HCT116 (cell line): ENCODE results near the gene USP24. TPM values are rescaled to one million over a fixed set of nuclear protein-coding genes. Genes with fewer than 3 reads are reported as not detected.

Experiments
- ATAC-seq: fragments of 200-7000 bp; cut with Tn5 transposase; 2 replicates; pipeline ENCODE4 v1.9.1; 2020; ENCODE audit warnings: mild to moderate bottlenecking, moderate library complexity
- BruUV-seq: library from RNA; stranded (reverse); fragments of 400-500 nt; replicated peaks from 2 replicates; lab custom pipeline; 2021; lab: Mats Ljungman, UMichigan
- CTCF ChIA-PET: fragments of 300-600 bp; sonication (Branson Sonifier 250); formaldehyde crosslinking; loops from one replicate; lab custom pipeline; 2021; ENCODE audit warnings: antibody characterized with exemption; lab: Charles Lee
- POLR2A ChIA-PET: fragments of 300-600, 350-600 bp; sonication (Branson Sonifier 250); formaldehyde crosslinking; loops from one replicate; lab custom pipeline; 2021; ENCODE audit warnings: antibody characterized with exemption; lab: Charles Lee
- RAD21 ChIA-PET, 2 experiments: fragments of 300-600 bp; sonication (Branson Sonifier 250); formaldehyde crosslinking; loops; one replicate each; lab custom pipeline; 2023; ENCODE audit warnings: low total read pairs in 2 of 2; ENCODE audit not compliant: uncharacterized antibody in 2 of 2, unreplicated experiment in 2 of 2, low non-redundant PET in 1 of 2; lab: Charles Lee
- DNase-seq: peaks from one replicate; pipeline ENCODE4 v3.0.0-alpha.2; 2010; ENCODE audit warnings: low read depth, low spot score
- H2AFZ ChIP-seq: fragments of 200-600 bp; shearing (Covaris generic), sonication (generic); 2 replicates; pipeline ENCODE4 v1.6.1; 2017; ENCODE audit warnings: low read depth, mixed run types, mixed read lengths, antibody characterized with exemption, low read length; ENCODE audit not compliant: poor library complexity, severe bottlenecking
- H3K27ac ChIP-seq: 2 replicates; pipeline ENCODE4 v1.5.1; 2012; ENCODE audit warnings: low read depth, low read length
- H3K27me3 ChIP-seq: fragments of 200-600 bp; sonication (generic); 2 replicates; pipeline ENCODE4 v1.6.1; 2016; ENCODE audit warnings: mixed run types, low read length, mixed read lengths; ENCODE audit not compliant: insufficient read depth
- H3K36me3 ChIP-seq, 2 experiments: fragments of 200-500 bp in 1 of 2; fragments of 200-600 bp in 1 of 2; sonication (Bioruptor generic) in 1 of 2; sonication (generic) in 1 of 2; 2 replicates each; pipeline versions ENCODE4 v1.5.1 to v1.6.1; 2014 to 2016; ENCODE audit warnings: low read length in 2 of 2, inconsistent platforms in 1 of 2, mixed read lengths in 1 of 2, mixed run types in 1 of 2; ENCODE audit not compliant: insufficient read depth in 2 of 2, control insufficient read depth in 1 of 2
- H3K4me1 ChIP-seq, 2 experiments: fragments of 200-600 bp in 1 of 2; sonication (generic) in 1 of 2; 2 replicates each; pipeline versions ENCODE4 v1.5.1 to v1.6.1; 2012 to 2017; ENCODE audit warnings: low read length in 2 of 2, inconsistent platforms in 1 of 2, mild to moderate bottlenecking in 1 of 2, mixed read lengths in 1 of 2, mixed run types in 1 of 2, moderate library complexity in 1 of 2; ENCODE audit not compliant: insufficient read depth in 2 of 2, control insufficient read depth in 1 of 2
- H3K4me2 ChIP-seq: fragments of 200-600 bp; sonication (generic); 2 replicates; pipeline ENCODE4 v1.6.1; 2017; ENCODE audit warnings: mixed run types, low read length, mixed read lengths
- H3K4me3 ChIP-seq, 2 experiments: fragments of 200-600 bp in 1 of 2; sonication (generic) in 1 of 2; replicated peaks in 1 of 2; 2 replicates each; pipeline ENCODE4 v1.5.1; 2011 to 2016; ENCODE audit warnings: low read length in 2 of 2, control low read depth in 1 of 2, low read depth in 1 of 2, mild to moderate bottlenecking in 1 of 2, mixed read lengths in 1 of 2, mixed run types in 1 of 2
- H3K79me2 ChIP-seq: fragments of 200-600 bp; sonication (generic); 2 replicates; pipeline ENCODE4 v1.6.1; 2017; ENCODE audit warnings: mild to moderate bottlenecking, mixed run types, low read length, moderate library complexity, mixed read lengths; ENCODE audit not compliant: insufficient read depth
- H3K9ac ChIP-seq: fragments of 200-600 bp; sonication (generic); 2 replicates; pipeline ENCODE4 v1.6.1; 2016; ENCODE audit warnings: low read length, mixed read lengths
- H3K9me2 ChIP-seq: fragments of 200-600 bp; sonication (generic), shearing (Covaris generic); 2 replicates; pipeline ENCODE4 v1.6.1; 2017; ENCODE audit warnings: mixed run types, mild to moderate bottlenecking, moderate library complexity; ENCODE audit not compliant: insufficient read depth
- H3K9me3 ChIP-seq, 2 experiments: fragments of 200-500 bp in 1 of 2; fragments of 200-600 bp in 1 of 2; sonication (Bioruptor generic) in 1 of 2; sonication (generic) in 1 of 2; 2 replicates each; pipeline ENCODE4 v1.6.1; 2014 to 2017; ENCODE audit warnings: low read length in 2 of 2, mixed read lengths in 2 of 2, inconsistent platforms in 1 of 2, low read depth in 1 of 2, mild to moderate bottlenecking in 1 of 2, mixed run types in 1 of 2, moderate library complexity in 1 of 2; ENCODE audit not compliant: control insufficient read depth in 1 of 2, insufficient read depth in 1 of 2
- H4K20me1 ChIP-seq: fragments of 200-600 bp; sonication (generic), shearing (Covaris generic); 2 replicates; pipeline ENCODE4 v1.6.1; 2017; ENCODE audit warnings: mixed run types, mild to moderate bottlenecking, moderate library complexity; ENCODE audit not compliant: insufficient read depth
- CBX3 ChIP-seq: IDR thresholded peaks from 2 replicates; pipeline ENCODE4 v1.6.1; 2012; ENCODE audit warnings: low read depth
- ELF1 ChIP-seq: IDR thresholded peaks from 2 replicates; pipeline ENCODE4 v1.6.1; 2012; ENCODE audit warnings: low read depth, borderline replicate concordance
- FOSL1 ChIP-seq: IDR thresholded peaks from 2 replicates; pipeline ENCODE4 v1.6.1; 2012; ENCODE audit warnings: low read depth
- SIN3A ChIP-seq: IDR thresholded peaks from 2 replicates; pipeline ENCODE4 v1.6.1; 2012; ENCODE audit warnings: low read depth
- SP1 ChIP-seq: IDR thresholded peaks from 2 replicates; pipeline ENCODE4 v1.6.1; 2012; ENCODE audit warnings: low read depth
- SRF ChIP-seq: IDR thresholded peaks from 2 replicates; pipeline ENCODE4 v1.6.1; 2012; ENCODE audit warnings: low read depth
- ZBTB33 ChIP-seq: IDR thresholded peaks from 2 replicates; pipeline ENCODE4 v1.6.1; 2011; ENCODE audit warnings: mild to moderate bottlenecking, low read length, moderate library complexity; ENCODE audit not compliant: insufficient replicate concordance; ENCODE audit errors: extremely low read depth
- ZFX ChIP-seq: fragments of 450-650 bp; IDR thresholded peaks from 2 replicates; pipeline ENCODE4 v1.6.1; 2017
- ZNF274 ChIP-seq: fragments of 200-500 bp; sonication (Bioruptor generic); IDR thresholded peaks from 2 replicates; pipeline ENCODE4 v1.6.1; 2014; ENCODE audit warnings: mild to moderate bottlenecking, low read depth, low read length, inconsistent platforms
- intact Hi-C: fragments of 100-400 bp; cut with micrococcal nuclease; formaldehyde crosslinking; loops from 2 replicates; pipeline ENCODE4 v1.10.0; 2022
- total RNA-seq: library from RNA; stranded (reverse); gene quantifications from one replicate; pipeline ENCODE4 v1.2.1, GENCODE V29; 2021; ENCODE audit not compliant: unreplicated experiment
- TF ChIP-seq, protein P1 (sequence below): IDR thresholded peaks from 2 replicates; pipeline ENCODE4 v1.6.1; 2012; ENCODE audit warnings: low read depth
- TF ChIP-seq, protein P2 (sequence below), 3 experiments: fragments of 200-600 bp in 1 of 3; sonication (generic) in 1 of 3; IDR thresholded peaks in 2 of 3; conservative IDR thresholded peaks in 1 of 3; 2 replicates each; pipeline ENCODE4 v1.5.1; 2012 to 2017; ENCODE audit warnings: low read depth in 2 of 3, low read length in 2 of 3, antibody characterized with exemption in 1 of 3, borderline replicate concordance in 1 of 3, control low read depth in 1 of 3, mild to moderate bottlenecking in 1 of 3, mixed read lengths in 1 of 3, mixed run types in 1 of 3, moderate library complexity in 1 of 3; ENCODE audit not compliant: insufficient read depth in 1 of 3

USP24 gene
- total RNA-seq, 1 experiment from 2014 or later = 34.2 TPM

GRCh38 chr1:55103891-55104290 lies 111.3 kb downstream of the USP24 start (continued):
- no peak for TF ChIP-seq ZNF274
- TF ChIP-seq SP1 = no peak
- TF ChIP-seq ZFX = no peak
- no peak for TF ChIP-seq ELF1
- no peak for TF ChIP-seq ZBTB33

DNA sequence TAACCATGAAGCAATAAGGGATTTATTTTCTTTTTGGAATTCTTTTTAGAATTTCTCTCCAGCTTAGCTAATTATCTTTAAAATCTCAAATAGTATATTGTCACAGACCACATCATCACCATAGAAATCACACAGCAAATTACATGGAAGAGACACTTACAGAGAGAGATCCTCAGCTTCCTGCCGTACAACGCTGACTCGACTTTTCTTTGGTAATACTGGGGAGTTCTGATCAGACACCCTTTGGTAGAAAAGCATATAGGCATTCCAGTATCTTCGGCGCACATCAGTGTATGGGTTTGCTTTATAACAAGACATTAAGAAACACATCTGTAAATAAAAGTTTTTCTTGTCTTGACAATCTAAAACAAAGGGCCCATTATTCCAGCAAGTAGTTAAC lies 120.1 kb downstream of the USP24 start:
- BruUV-seq = no TSS peak
- H3K9me2 ChIP-seq = no peaks in the 10 kb centered on the region
- no peak for ATAC-seq
- ChIA-PET POLR2A (no interaction called here), RAD21 (no interaction called here)
- peaks cover 44 to 62% of the 10 kb centered on the region in 2 experiments for H3K36me3 ChIP-seq
- intact Hi-C loops = no loop called here
- H2AFZ ChIP-seq = no peak overlapping the region
- no peak overlapping the region for H3K4me3 ChIP-seq
- H3K79me2 ChIP-seq = no peaks in the 10 kb centered on the region
- TF ChIP-seq SP1 (no peak), SIN3A (no peak), FOSL1 (no peak), SRF (no peak), CBX3 (no peak)
- TF ChIP-seq, protein P1, sequence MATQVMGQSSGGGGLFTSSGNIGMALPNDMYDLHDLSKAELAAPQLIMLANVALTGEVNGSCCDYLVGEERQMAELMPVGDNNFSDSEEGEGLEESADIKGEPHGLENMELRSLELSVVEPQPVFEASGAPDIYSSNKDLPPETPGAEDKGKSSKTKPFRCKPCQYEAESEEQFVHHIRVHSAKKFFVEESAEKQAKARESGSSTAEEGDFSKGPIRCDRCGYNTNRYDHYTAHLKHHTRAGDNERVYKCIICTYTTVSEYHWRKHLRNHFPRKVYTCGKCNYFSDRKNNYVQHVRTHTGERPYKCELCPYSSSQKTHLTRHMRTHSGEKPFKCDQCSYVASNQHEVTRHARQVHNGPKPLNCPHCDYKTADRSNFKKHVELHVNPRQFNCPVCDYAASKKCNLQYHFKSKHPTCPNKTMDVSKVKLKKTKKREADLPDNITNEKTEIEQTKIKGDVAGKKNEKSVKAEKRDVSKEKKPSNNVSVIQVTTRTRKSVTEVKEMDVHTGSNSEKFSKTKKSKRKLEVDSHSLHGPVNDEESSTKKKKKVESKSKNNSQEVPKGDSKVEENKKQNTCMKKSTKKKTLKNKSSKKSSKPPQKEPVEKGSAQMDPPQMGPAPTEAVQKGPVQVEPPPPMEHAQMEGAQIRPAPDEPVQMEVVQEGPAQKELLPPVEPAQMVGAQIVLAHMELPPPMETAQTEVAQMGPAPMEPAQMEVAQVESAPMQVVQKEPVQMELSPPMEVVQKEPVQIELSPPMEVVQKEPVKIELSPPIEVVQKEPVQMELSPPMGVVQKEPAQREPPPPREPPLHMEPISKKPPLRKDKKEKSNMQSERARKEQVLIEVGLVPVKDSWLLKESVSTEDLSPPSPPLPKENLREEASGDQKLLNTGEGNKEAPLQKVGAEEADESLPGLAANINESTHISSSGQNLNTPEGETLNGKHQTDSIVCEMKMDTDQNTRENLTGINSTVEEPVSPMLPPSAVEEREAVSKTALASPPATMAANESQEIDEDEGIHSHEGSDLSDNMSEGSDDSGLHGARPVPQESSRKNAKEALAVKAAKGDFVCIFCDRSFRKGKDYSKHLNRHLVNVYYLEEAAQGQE = no peak
- TF ChIP-seq, protein P2, sequence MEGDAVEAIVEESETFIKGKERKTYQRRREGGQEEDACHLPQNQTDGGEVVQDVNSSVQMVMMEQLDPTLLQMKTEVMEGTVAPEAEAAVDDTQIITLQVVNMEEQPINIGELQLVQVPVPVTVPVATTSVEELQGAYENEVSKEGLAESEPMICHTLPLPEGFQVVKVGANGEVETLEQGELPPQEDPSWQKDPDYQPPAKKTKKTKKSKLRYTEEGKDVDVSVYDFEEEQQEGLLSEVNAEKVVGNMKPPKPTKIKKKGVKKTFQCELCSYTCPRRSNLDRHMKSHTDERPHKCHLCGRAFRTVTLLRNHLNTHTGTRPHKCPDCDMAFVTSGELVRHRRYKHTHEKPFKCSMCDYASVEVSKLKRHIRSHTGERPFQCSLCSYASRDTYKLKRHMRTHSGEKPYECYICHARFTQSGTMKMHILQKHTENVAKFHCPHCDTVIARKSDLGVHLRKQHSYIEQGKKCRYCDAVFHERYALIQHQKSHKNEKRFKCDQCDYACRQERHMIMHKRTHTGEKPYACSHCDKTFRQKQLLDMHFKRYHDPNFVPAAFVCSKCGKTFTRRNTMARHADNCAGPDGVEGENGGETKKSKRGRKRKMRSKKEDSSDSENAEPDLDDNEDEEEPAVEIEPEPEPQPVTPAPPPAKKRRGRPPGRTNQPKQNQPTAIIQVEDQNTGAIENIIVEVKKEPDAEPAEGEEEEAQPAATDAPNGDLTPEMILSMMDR (IDR thresholded peaks at IDR 0.05 in 2 of 3, conservative IDR thresholded peaks at IDR 0.05 in 1 of 3; ENCODE audit: borderline replicate concordance in 1 of 3, insufficient read depth in 1 of 3, low read depth in 2 of 3, low read length in 2 of 3) = no peak
- TF ChIP-seq, all 23 proteins: peak for 0
- H3K4me2 ChIP-seq = no peak overlapping the region
- H3K9ac ChIP-seq = no peak overlapping the region
- no peaks in the 10 kb centered on the region for H3K4me1 ChIP-seq
- no peaks in the 10 kb centered on the region for H3K27me3 ChIP-seq
- CTCF ChIA-PET = no interaction called here
- DNase-seq = no peak
- H4K20me1 ChIP-seq = no peaks in the 10 kb centered on the region
- no peak overlapping the region for H3K27ac ChIP-seq
- H3K9me3 ChIP-seq = no peaks in the 10 kb centered on the region
